HG03045 (cell line): ENCODE results near the gene PRR15L.

Experiments used
- ATAC-seq: cut with Tn5 transposase; IDR thresholded peaks from one replicate; pipeline ENCODE4 v1.9.1; 2021; ENCODE audit warnings: mild to moderate bottlenecking, moderate library complexity; ENCODE audit not compliant: unreplicated experiment

The PRR15L gene

GRCh38 chr17:47907932-47908562 is 49.6 kb downstream of the PRR15L start:
- no peak for ATAC-seq

GRCh38 chr17:47906443-47906842 is 51.2 kb downstream of the PRR15L start:
- no peak for ATAC-seq

GRCh38 chr17:47905221-47905733 is 52.4 kb downstream of the PRR15L start:
- ATAC-seq: no peak

DNA sequence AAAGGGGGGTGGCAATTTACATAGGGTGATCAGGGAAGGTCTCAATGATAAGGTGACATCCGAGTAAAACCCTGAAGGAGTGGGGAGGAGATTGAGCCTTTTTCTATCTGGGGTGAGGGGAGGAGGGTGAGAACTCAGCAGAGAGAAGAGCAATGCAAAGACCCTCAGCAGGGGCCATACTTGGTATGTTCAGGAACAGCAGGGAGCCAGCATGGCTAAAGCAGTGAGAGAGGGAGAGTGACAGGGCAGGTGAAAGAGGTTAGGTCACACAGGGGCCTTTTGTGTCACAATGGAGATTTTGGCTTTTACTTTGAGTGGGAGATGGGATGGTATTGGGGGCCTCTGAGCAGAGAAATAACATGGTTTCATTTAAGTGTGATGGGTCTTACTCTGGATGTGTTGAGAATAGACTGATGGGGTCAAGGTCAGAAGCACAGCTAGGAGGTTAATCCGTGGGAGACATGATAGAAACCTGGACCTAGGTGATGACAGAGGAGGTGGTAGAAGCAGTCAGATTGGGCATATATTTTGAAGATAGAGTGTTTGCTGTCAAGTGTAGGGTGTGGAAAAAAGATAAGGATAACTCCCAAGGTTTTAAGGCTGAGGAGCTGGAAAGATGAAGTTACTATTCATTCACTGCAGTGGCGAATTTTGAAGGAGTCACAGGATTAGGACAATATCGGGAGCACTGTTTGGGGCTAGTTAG is 55.5 kb downstream of the PRR15L start:
- ATAC-seq: no peak
